ENCODE data around the gene PIH1D2.

DNA sequence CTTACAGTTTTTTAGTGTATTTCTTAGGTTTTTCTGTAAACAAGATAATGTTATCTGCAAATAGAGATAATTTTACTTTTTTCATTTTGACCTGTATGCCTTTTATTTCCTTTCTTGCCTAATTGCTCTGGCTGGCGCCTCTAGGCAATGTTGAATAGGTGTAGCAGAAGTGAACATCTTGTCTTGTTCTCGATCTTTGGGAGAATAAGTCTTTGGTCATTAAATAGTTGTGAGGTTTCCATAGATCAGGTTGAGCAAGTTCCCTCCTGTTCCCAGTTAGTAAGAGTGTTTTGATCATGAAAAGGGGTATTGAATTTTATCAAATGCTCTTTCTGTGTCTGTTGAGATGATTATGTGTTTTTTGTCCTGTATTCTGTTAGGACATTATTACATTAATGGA, 24.0 kb downstream of the PIH1D2 start:
- TF ChIP-seq POLR2A (IDR thresholded peaks at IDR 0.05; ENCODE audit: low read length) (no peak), GATA1 (IDR thresholded peaks at IDR 0.05; ENCODE audit: low read depth, low read length) (no peak)
